Suprapubic skin (tissue), 3 donors: ENCODE measurements around the gene ACTL8.

Experiments used
- POLR2A ChIP-seq, 2 donors: fragments of 450-650 bp; IDR thresholded peaks; one replicate each; pipeline ENCODE4 v1.6.1; 2017; ENCODE audit warnings: antibody characterized with exemption in 2 of 2, mild to moderate bottlenecking in 2 of 2, moderate library complexity in 2 of 2
- TF ChIP-seq, protein P1 (sequence below), 2 donors: fragments of 200-600 bp in 1 of 2; fragments of 450-650 bp in 1 of 2; sonication (generic) in 1 of 2; IDR thresholded peaks; one replicate each; pipeline ENCODE4 v1.5.1; 2016 to 2019; ENCODE audit warnings: antibody characterized with exemption in 2 of 2, mild to moderate bottlenecking in 1 of 2, moderate library complexity in 1 of 2

DNA sequence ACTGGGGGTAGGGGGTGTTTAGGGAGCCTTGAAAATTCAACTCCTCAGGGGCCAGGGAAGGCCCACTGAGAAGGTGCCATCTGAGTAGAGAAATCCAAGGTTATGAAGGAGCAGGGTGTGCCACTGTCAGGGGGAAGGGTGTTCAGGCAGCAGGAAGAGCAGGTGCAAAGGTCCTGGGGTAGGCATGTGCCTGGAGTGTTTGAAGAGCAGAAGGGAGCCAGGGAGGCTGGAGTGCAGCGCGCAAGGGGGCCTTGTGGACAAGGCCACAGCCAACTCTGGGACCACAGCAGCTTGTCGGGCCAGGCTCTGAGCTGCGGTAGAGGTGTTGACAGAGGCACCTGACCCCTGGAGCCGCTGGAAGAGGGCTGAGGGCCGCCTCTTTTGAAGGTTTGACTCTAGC is 19.3 kb downstream of the ACTL8 start:
- TF ChIP-seq, protein P1, sequence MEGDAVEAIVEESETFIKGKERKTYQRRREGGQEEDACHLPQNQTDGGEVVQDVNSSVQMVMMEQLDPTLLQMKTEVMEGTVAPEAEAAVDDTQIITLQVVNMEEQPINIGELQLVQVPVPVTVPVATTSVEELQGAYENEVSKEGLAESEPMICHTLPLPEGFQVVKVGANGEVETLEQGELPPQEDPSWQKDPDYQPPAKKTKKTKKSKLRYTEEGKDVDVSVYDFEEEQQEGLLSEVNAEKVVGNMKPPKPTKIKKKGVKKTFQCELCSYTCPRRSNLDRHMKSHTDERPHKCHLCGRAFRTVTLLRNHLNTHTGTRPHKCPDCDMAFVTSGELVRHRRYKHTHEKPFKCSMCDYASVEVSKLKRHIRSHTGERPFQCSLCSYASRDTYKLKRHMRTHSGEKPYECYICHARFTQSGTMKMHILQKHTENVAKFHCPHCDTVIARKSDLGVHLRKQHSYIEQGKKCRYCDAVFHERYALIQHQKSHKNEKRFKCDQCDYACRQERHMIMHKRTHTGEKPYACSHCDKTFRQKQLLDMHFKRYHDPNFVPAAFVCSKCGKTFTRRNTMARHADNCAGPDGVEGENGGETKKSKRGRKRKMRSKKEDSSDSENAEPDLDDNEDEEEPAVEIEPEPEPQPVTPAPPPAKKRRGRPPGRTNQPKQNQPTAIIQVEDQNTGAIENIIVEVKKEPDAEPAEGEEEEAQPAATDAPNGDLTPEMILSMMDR (IDR thresholded peaks at IDR 0.05) = no peak
- no peak for TF ChIP-seq POLR2A (IDR thresholded peaks at IDR 0.05)
